SU-DHL-6 (cell line): ENCODE results near the gene MFSD8.

Source experiments
- EZH2phosphoT487 ChIP-seq: fragments of 200-600 bp; sonication (generic), shearing (Covaris generic); conservative IDR thresholded peaks from 2 replicates; pipeline ENCODE4 v1.6.1; 2018; ENCODE audit warnings: mild to moderate bottlenecking, antibody characterized with exemption, low read length, moderate library complexity, mixed read lengths
- TF ChIP-seq, protein P1 (sequence below): fragments of 200-600 bp; sonication (generic); IDR thresholded peaks from one replicate; pipeline ENCODE4 v1.5.1; 2017; ENCODE audit warnings: antibody characterized with exemption, mild to moderate bottlenecking, low read length, moderate library complexity; ENCODE audit not compliant: insufficient read depth, poor library complexity, severe bottlenecking

GRCh38 chr4:127881563-127881864 is 83.5 kb downstream of the MFSD8 start:
- TF ChIP-seq, protein P1, sequence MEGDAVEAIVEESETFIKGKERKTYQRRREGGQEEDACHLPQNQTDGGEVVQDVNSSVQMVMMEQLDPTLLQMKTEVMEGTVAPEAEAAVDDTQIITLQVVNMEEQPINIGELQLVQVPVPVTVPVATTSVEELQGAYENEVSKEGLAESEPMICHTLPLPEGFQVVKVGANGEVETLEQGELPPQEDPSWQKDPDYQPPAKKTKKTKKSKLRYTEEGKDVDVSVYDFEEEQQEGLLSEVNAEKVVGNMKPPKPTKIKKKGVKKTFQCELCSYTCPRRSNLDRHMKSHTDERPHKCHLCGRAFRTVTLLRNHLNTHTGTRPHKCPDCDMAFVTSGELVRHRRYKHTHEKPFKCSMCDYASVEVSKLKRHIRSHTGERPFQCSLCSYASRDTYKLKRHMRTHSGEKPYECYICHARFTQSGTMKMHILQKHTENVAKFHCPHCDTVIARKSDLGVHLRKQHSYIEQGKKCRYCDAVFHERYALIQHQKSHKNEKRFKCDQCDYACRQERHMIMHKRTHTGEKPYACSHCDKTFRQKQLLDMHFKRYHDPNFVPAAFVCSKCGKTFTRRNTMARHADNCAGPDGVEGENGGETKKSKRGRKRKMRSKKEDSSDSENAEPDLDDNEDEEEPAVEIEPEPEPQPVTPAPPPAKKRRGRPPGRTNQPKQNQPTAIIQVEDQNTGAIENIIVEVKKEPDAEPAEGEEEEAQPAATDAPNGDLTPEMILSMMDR: no peak
- TF ChIP-seq EZH2phosphoT487: no peak
